Kidney epithelial cell (primary cell): Measurements from ENCODE around the gene AP1S3. TPM values are rescaled to one million over a fixed set of nuclear protein-coding genes. Genes with fewer than 3 reads are reported as not detected.

Experiments used
- DNase-seq: peaks from one replicate; pipeline ENCODE4 v3.0.0-alpha.2; 2010; ENCODE audit warnings: low read depth
- H3K27me3 ChIP-seq: 2 replicates; pipeline ENCODE4 v1.6.0; 2011; ENCODE audit warnings: low read length; ENCODE audit not compliant: control insufficient read depth, insufficient read depth
- H3K36me3 ChIP-seq: 2 replicates; pipeline ENCODE4 v1.5.1; 2011; ENCODE audit warnings: low read length; ENCODE audit not compliant: control insufficient read depth, insufficient read depth
- H3K4me3 ChIP-seq: 2 replicates; pipeline ENCODE4 v1.5.1; 2011; ENCODE audit warnings: low read depth, mild to moderate bottlenecking, control low read depth, low read length
- total RNA-seq: library from RNA; depleted of rRNA; stranded (reverse); fragments of >200 nt; gene quantifications from 2 replicates; pipeline ENCODE4 v1.2.3, GENCODE V29; 2015
- TF ChIP-seq, protein P1 (sequence below): IDR thresholded peaks from 2 replicates; pipeline ENCODE4 v1.5.1; 2011; ENCODE audit warnings: mild to moderate bottlenecking, moderate library complexity, low read length, control low read depth, inconsistent platforms; ENCODE audit not compliant: insufficient read depth, poor library complexity, severe bottlenecking

Gene AP1S3
- total RNA-seq, 1 donor from 2014 or later, result 22.4 TPM

- Histone ChIP-seq H3K4me3 (no peak overlapping the region), H3K27me3 (no peaks in the 10 kb centered on the region), H3K36me3 (no peaks in the 10 kb centered on the region)
- no peak for DNase-seq
- TF ChIP-seq, protein P1, sequence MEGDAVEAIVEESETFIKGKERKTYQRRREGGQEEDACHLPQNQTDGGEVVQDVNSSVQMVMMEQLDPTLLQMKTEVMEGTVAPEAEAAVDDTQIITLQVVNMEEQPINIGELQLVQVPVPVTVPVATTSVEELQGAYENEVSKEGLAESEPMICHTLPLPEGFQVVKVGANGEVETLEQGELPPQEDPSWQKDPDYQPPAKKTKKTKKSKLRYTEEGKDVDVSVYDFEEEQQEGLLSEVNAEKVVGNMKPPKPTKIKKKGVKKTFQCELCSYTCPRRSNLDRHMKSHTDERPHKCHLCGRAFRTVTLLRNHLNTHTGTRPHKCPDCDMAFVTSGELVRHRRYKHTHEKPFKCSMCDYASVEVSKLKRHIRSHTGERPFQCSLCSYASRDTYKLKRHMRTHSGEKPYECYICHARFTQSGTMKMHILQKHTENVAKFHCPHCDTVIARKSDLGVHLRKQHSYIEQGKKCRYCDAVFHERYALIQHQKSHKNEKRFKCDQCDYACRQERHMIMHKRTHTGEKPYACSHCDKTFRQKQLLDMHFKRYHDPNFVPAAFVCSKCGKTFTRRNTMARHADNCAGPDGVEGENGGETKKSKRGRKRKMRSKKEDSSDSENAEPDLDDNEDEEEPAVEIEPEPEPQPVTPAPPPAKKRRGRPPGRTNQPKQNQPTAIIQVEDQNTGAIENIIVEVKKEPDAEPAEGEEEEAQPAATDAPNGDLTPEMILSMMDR, result no peak
These were observed 115.2 kb downstream of the AP1S3 start for GRCh38 chr2:223722226-223722625.

- H3K27me3 ChIP-seq, result no peaks in the 10 kb centered on the region
- TF ChIP-seq, protein P1, result no peak
- no peak overlapping the region for H3K4me3 ChIP-seq
- DNase-seq, result no peak
- H3K36me3 ChIP-seq, result no peaks in the 10 kb centered on the region
These were observed 115.6 kb downstream of the AP1S3 start for GRCh38 chr2:223721746-223722145.

DNA sequence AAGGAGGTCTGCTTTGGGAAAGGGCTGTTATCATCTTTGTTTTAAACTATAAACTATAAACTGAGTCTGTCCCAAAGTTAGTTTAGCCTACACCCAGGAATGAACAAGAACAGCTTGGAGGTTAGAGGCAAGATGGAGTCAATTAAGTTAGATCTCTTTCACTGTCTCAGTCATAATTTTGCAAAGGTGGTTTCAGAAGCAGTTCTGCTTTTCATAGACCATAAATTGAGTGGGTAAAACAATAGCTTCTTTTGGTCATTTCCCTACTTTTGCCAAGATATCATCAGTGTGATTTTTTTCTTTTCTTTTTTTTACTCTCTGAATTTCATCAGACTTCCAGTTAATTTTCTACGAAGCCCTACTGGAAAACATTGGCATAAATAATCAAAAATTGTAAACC lies 117.0 kb downstream of the AP1S3 start:
- Histone ChIP-seq H3K27me3 (no peaks in the 10 kb centered on the region), H3K36me3 (no peaks in the 10 kb centered on the region), H3K4me3 (no peak overlapping the region)
- no peak for DNase-seq
- TF ChIP-seq, protein P1, result no peak

GRCh38 chr2:223712642-223713041 lies 124.7 kb downstream of the AP1S3 start:
- DNase-seq, result no peak
- Histone ChIP-seq H3K27me3 (no peaks in the 10 kb centered on the region), H3K4me3 (no peak overlapping the region), H3K36me3 (no peaks in the 10 kb centered on the region)
- TF ChIP-seq, protein P1, result no peak

GRCh38 chr2:223711596-223712326 lies 125.6 kb downstream of the AP1S3 start:
- no peak for DNase-seq
- Histone ChIP-seq H3K4me3 (no peak overlapping the region), H3K36me3 (no peaks in the 10 kb centered on the region), H3K27me3 (no peaks in the 10 kb centered on the region)
- TF ChIP-seq, protein P1, result no peak

Other genes with a start within 250 kb of the AP1S3 start
- 0.08 TPM in 1 of 2 replicates, not detected in the other for gene SCG2, start 235.2 kb downstream of the AP1S3 start, total RNA-seq
- gene WDFY1, start 107.8 kb upstream of the AP1S3 start, total RNA-seq, result 40.9 and 47.3 TPM in 2 replicates
- 53.5 and 62.2 TPM in 2 replicates for gene MRPL44, start 119.9 kb upstream of the AP1S3 start, total RNA-seq
- gene SERPINE2, start 201.7 kb upstream of the AP1S3 start, total RNA-seq, result 70.0 and 84.9 TPM in 2 replicates